ENCODE data around the gene SLC39A10.

Gene SLC39A10

GRCh38 chr2:195706161-195706900 lies 49.3 kb downstream of the SLC39A10 start:
- H3K36me3 ChIP-seq (ENCODE audit: insufficient read depth, low read length), result no peaks in the 10 kb centered on the region
- no peaks in the 10 kb centered on the region for H3K4me1 ChIP-seq (ENCODE audit: insufficient read depth, low read length)
- no peaks in the 10 kb centered on the region for H3K27me3 ChIP-seq (ENCODE audit: control insufficient read depth in 1 of 2, insufficient read depth in 2 of 2, low read length in 2 of 2)
- no peak overlapping the region for H3K4me3 ChIP-seq (ENCODE audit: low read depth in 1 of 2, low read length in 2 of 2)
- H3K9me3 ChIP-seq (ENCODE audit: low read length), result no peaks in the 10 kb centered on the region
- H3K27ac ChIP-seq (ENCODE audit: low read depth, low read length), result no peak overlapping the region
- H3K9ac ChIP-seq (ENCODE audit: low read length), result no peak overlapping the region

GRCh38 chr2:195709901-195710806 lies 53.1 kb downstream of the SLC39A10 start:
- Histone ChIP-seq H3K27me3 (ENCODE audit: control insufficient read depth in 1 of 2, insufficient read depth in 2 of 2, low read length in 2 of 2) (no peaks in the 10 kb centered on the region), H3K4me3 (ENCODE audit: low read depth in 1 of 2, low read length in 2 of 2) (no peak overlapping the region), H3K9ac (ENCODE audit: low read length) (no peak overlapping the region), H3K27ac (ENCODE audit: low read depth, low read length) (no peak overlapping the region), H3K4me1 (ENCODE audit: insufficient read depth, low read length) (no peaks in the 10 kb centered on the region), H3K9me3 (ENCODE audit: low read length) (no peaks in the 10 kb centered on the region), H3K36me3 (ENCODE audit: insufficient read depth, low read length) (peaks cover 4% of the 10 kb centered on the region)

GRCh38 chr2:195711478-195711877 lies 54.5 kb downstream of the SLC39A10 start:
- no peaks in the 10 kb centered on the region for H3K9me3 ChIP-seq (ENCODE audit: low read length)
- H3K9ac ChIP-seq (ENCODE audit: low read length), result no peak overlapping the region
- H3K4me3 ChIP-seq (ENCODE audit: low read depth in 1 of 2, low read length in 2 of 2), result no peak overlapping the region
- H3K27me3 ChIP-seq (ENCODE audit: control insufficient read depth in 1 of 2, insufficient read depth in 2 of 2, low read length in 2 of 2), result no peaks in the 10 kb centered on the region
- H3K27ac ChIP-seq (ENCODE audit: low read depth, low read length), result no peak overlapping the region
- H3K4me1 ChIP-seq (ENCODE audit: insufficient read depth, low read length), result no peaks in the 10 kb centered on the region
- peaks cover 12% of the 10 kb centered on the region for H3K36me3 ChIP-seq (ENCODE audit: insufficient read depth, low read length)

GRCh38 chr2:195716466-195716865 lies 59.4 kb downstream of the SLC39A10 start:
- peaks cover 12% of the 10 kb centered on the region for H3K36me3 ChIP-seq (ENCODE audit: insufficient read depth, low read length)

GRCh38 chr2:195721042-195721441 lies 64.0 kb downstream of the SLC39A10 start:
- Histone ChIP-seq H3K9me3 (ENCODE audit: low read length) (no peaks in the 10 kb centered on the region), H3K36me3 (ENCODE audit: insufficient read depth, low read length) (peaks cover 2% of the 10 kb centered on the region), H3K27ac (ENCODE audit: low read depth, low read length) (no peak overlapping the region), H3K27me3 (ENCODE audit: control insufficient read depth in 1 of 2, insufficient read depth in 2 of 2, low read length in 2 of 2) (no peaks in the 10 kb centered on the region), H3K4me3 (ENCODE audit: low read depth in 1 of 2, low read length in 2 of 2) (no peak overlapping the region), H3K9ac (ENCODE audit: low read length) (no peak overlapping the region), H3K4me1 (ENCODE audit: insufficient read depth, low read length) (no peaks in the 10 kb centered on the region)

More at GRCh38 chr2:195716466-195716865, 59.4 kb downstream of the SLC39A10 start:
- Histone ChIP-seq H3K4me3 (ENCODE audit: low read depth in 1 of 2, low read length in 2 of 2) (no peak overlapping the region), H3K4me1 (ENCODE audit: insufficient read depth, low read length) (no peaks in the 10 kb centered on the region), H3K27me3 (ENCODE audit: control insufficient read depth in 1 of 2, insufficient read depth in 2 of 2, low read length in 2 of 2) (no peaks in the 10 kb centered on the region), H3K27ac (ENCODE audit: low read depth, low read length) (no peak overlapping the region), H3K9ac (ENCODE audit: low read length) (no peak overlapping the region), H3K9me3 (ENCODE audit: low read length) (no peaks in the 10 kb centered on the region)

DNA sequence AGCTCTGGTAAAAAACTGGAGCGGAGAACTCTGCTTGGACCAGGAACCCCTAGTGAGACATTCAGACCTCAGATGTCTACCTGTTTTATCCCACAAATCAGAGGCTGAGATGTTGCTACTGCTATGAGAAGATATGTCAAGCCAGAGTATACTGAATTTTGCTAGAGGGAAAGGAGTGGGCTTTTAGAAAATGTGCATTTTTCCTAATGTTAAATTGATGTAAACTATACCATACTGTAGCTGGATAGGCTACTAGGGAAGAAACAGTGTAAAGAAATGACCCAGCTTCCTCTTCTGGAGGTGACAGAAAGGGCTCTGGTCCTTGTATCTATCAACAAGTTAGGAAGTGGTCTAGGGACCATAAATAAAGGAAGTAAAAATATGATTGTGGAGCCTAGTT lies 65.0 kb downstream of the SLC39A10 start:
- H3K27ac ChIP-seq (ENCODE audit: low read depth, low read length), result no peak overlapping the region
- no peaks in the 10 kb centered on the region for H3K36me3 ChIP-seq (ENCODE audit: insufficient read depth, low read length)
- H3K4me1 ChIP-seq (ENCODE audit: insufficient read depth, low read length), result no peaks in the 10 kb centered on the region

DNA sequence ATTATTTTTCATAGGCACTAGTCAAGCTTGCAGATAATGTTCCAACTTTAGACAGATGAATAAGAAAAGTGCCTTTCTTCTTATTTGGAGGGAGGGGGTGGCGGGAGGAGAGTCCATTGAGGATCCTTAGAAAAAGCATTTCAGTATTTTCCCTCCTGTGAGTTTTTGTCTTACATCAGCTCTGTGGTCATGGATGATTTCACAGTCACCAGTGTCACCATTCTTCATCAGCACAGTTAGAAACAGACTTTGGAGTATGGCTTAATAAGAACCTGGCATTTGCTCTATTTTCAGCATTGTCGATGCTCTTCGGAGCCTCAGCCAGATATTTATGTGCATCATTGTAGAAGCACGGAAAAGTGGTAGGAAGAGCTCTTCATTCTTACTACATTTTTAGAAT lies 70.1 kb downstream of the SLC39A10 start:
- no peaks in the 10 kb centered on the region for H3K4me1 ChIP-seq (ENCODE audit: insufficient read depth, low read length)
- no peak overlapping the region for H3K27ac ChIP-seq (ENCODE audit: low read depth, low read length)
- no peak overlapping the region for H3K4me3 ChIP-seq (ENCODE audit: low read depth in 1 of 2, low read length in 2 of 2)
- peaks cover 7% of the 10 kb centered on the region for H3K36me3 ChIP-seq (ENCODE audit: insufficient read depth, low read length)
- no peak overlapping the region for H3K9ac ChIP-seq (ENCODE audit: low read length)
- H3K27me3 ChIP-seq (ENCODE audit: control insufficient read depth in 1 of 2, insufficient read depth in 2 of 2, low read length in 2 of 2), result no peaks in the 10 kb centered on the region
- no peaks in the 10 kb centered on the region for H3K9me3 ChIP-seq (ENCODE audit: low read length)

More for the DNA sequence above, 65.0 kb downstream of the SLC39A10 start:
- Histone ChIP-seq H3K27me3 (ENCODE audit: control insufficient read depth in 1 of 2, insufficient read depth in 2 of 2, low read length in 2 of 2) (no peaks in the 10 kb centered on the region), H3K9me3 (ENCODE audit: low read length) (no peaks in the 10 kb centered on the region), H3K4me3 (ENCODE audit: low read depth in 1 of 2, low read length in 2 of 2) (no peak overlapping the region), H3K9ac (ENCODE audit: low read length) (no peak overlapping the region)

DNA sequence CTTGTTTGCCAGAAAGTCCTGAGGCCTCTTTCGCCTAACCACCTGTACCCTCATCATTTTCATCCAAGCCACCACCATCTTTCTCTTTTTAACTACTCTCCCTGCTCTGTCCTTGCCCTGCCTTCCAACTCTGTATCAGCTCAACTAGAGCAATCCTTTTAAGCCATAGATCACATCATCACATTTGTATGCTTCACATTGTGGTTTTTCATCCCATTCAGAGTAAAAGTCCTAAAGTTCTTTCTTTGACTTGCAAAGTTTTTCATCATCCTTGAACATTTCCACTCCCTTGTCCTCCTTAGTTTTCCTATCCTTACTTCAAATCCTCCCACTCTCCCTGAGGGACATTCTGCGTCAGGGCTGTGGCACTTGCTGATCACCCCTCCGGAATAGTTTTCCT lies 73.9 kb downstream of the SLC39A10 start:
- Histone ChIP-seq H3K4me3 (ENCODE audit: low read depth in 1 of 2, low read length in 2 of 2) (no peak overlapping the region), H3K36me3 (ENCODE audit: insufficient read depth, low read length) (peaks cover 7% of the 10 kb centered on the region), H3K27ac (ENCODE audit: low read depth, low read length) (no peak overlapping the region), H3K9ac (ENCODE audit: low read length) (no peak overlapping the region), H3K4me1 (ENCODE audit: insufficient read depth, low read length) (no peaks in the 10 kb centered on the region), H3K9me3 (ENCODE audit: low read length) (no peaks in the 10 kb centered on the region), H3K27me3 (ENCODE audit: control insufficient read depth in 1 of 2, insufficient read depth in 2 of 2, low read length in 2 of 2) (no peaks in the 10 kb centered on the region)

DNA sequence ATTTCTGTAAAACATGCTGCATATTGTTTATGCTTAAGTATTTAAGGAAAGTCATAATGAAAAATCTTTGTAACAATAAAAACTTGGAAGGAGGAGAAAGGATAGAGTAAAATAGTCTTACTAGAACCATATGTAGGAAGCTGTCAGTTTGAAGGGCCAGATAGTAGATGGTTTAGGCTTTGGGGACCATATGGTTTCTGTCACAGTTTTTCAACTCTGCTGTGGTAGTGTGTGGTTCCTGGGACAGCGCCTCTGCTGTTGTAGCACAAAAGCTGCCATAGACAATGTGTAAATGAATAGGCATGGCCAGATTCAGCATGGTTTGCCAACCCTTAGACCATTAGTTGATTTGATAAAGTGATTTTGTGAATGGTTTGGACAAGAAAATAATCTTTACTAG lies 75.5 kb downstream of the SLC39A10 start:
- H3K9ac ChIP-seq (ENCODE audit: low read length), result no peak overlapping the region
- H3K4me1 ChIP-seq (ENCODE audit: insufficient read depth, low read length), result no peaks in the 10 kb centered on the region
- H3K36me3 ChIP-seq (ENCODE audit: insufficient read depth, low read length), result peaks cover 7% of the 10 kb centered on the region
- no peak overlapping the region for H3K27ac ChIP-seq (ENCODE audit: low read depth, low read length)
- H3K4me3 ChIP-seq (ENCODE audit: low read depth in 1 of 2, low read length in 2 of 2), result no peak overlapping the region
- H3K27me3 ChIP-seq (ENCODE audit: control insufficient read depth in 1 of 2, insufficient read depth in 2 of 2, low read length in 2 of 2), result no peaks in the 10 kb centered on the region
- no peaks in the 10 kb centered on the region for H3K9me3 ChIP-seq (ENCODE audit: low read length)

DNA sequence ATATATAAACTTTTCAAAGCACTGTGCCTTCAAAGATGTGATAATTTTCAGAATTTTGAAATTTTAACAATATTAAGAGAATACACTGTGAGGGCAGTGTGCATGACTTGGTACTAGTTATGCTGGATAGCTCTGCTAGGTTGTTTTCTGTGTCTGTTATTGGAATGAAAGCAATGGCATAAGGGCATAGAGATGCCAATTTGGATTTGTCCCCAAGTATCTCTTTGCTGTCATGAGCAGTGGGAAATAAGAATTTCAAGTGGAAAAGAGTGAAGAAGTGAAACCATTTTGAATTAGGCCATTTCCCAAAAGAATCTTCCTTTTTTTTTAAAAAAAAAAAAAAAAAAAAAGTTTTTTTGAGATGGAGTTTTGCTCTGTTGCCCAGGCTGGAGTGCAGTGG lies 76.8 kb downstream of the SLC39A10 start:
- H3K36me3 ChIP-seq (ENCODE audit: insufficient read depth, low read length), result peaks cover 7% of the 10 kb centered on the region
- no peak overlapping the region for H3K4me3 ChIP-seq (ENCODE audit: low read depth in 1 of 2, low read length in 2 of 2)
- H3K27me3 ChIP-seq (ENCODE audit: control insufficient read depth in 1 of 2, insufficient read depth in 2 of 2, low read length in 2 of 2), result no peaks in the 10 kb centered on the region
- no peaks in the 10 kb centered on the region for H3K9me3 ChIP-seq (ENCODE audit: low read length)
- H3K27ac ChIP-seq (ENCODE audit: low read depth, low read length), result no peak overlapping the region
- no peaks in the 10 kb centered on the region for H3K4me1 ChIP-seq (ENCODE audit: insufficient read depth, low read length)
- H3K9ac ChIP-seq (ENCODE audit: low read length), result no peak overlapping the region

GRCh38 chr2:195734395-195734794 lies 77.4 kb downstream of the SLC39A10 start:
- Histone ChIP-seq H3K9ac (ENCODE audit: low read length) (no peak overlapping the region), H3K27ac (ENCODE audit: low read depth, low read length) (no peak overlapping the region), H3K36me3 (ENCODE audit: insufficient read depth, low read length) (peaks cover 7% of the 10 kb centered on the region), H3K4me3 (ENCODE audit: low read depth in 1 of 2, low read length in 2 of 2) (no peak overlapping the region), H3K27me3 (ENCODE audit: control insufficient read depth in 1 of 2, insufficient read depth in 2 of 2, low read length in 2 of 2) (no peaks in the 10 kb centered on the region), H3K9me3 (ENCODE audit: low read length) (no peaks in the 10 kb centered on the region), H3K4me1 (ENCODE audit: insufficient read depth, low read length) (no peaks in the 10 kb centered on the region)

Data from muscle layer of colon (tissue), 2 donors.